Measurements from ENCODE around the gene BCAM.
"Not testable (repeated sequence)": the region's sequence is repeated elsewhere in the genome, so short reads cannot be mapped to it uniquely, and the experiment has no call there.

Gene BCAM

GRCh38 chr19:44777715-44778347, 31.1 kb upstream of the BCAM start, which contains the start of gene CBLC:
Gene CBLC (plus strand): TSS chr19:44777890. CDS start chr19:44777932, 42 bp downstream.
- TF ChIP-seq CTCF (IDR thresholded peaks at IDR 0.05; ENCODE audit: borderline replicate concordance, extremely low read depth, low read length, poor library complexity, severe bottlenecking) (no peak), EZH2 (IDR thresholded peaks at IDR 0.05; ENCODE audit: borderline replicate concordance, low read depth, low read length, severe bottlenecking) (no peak)
- no peak within 1 kb of the TSS for H3K27ac ChIP-seq (ENCODE audit: low read length)
- no peaks in the 10 kb centered on the region for H3K9me3 ChIP-seq (ENCODE audit: insufficient read depth, low read length, severe bottlenecking)
- DNase-seq (no peak), ATAC-seq (ENCODE audit: insufficient read depth, low read depth) (no peak)
- H3K36me3 ChIP-seq (ENCODE audit: insufficient read depth, low read length): no peaks in the 10 kb centered on the region
- no peaks in the 10 kb centered on the region for H3K4me1 ChIP-seq (ENCODE audit: insufficient read depth, low read length)
- H3K4me3 ChIP-seq (ENCODE audit: low read depth in 1 of 2, low read length in 2 of 2): no peak within 1 kb of the TSS
- H3K27me3 ChIP-seq (ENCODE audit: insufficient read depth, low read length, poor library complexity): no peaks in the 10 kb centered on the region
- H4K20me1 ChIP-seq (ENCODE audit: insufficient read depth, low read length): no peaks in the 10 kb centered on the region
- no peaks in the 10 kb centered on the region for H3K79me2 ChIP-seq (ENCODE audit: insufficient read depth, low read length)
- H3K9ac ChIP-seq (ENCODE audit: low read depth, low read length): no peak within 1 kb of the TSS
- H3K4me2 ChIP-seq (ENCODE audit: insufficient read depth, low read length): no peak within 1 kb of the TSS
- H2AFZ ChIP-seq (ENCODE audit: low read depth, low read length): no peak within 1 kb of the TSS

- no peaks in the 10 kb centered on the region for H3K4me1 ChIP-seq (ENCODE audit: insufficient read depth, low read length)
- DNase-seq (no peak), ATAC-seq (ENCODE audit: insufficient read depth, low read depth) (no peak)
- TF ChIP-seq CTCF (IDR thresholded peaks at IDR 0.05; ENCODE audit: borderline replicate concordance, extremely low read depth, low read length, poor library complexity, severe bottlenecking): no peak
- no peak for TF ChIP-seq EZH2 (IDR thresholded peaks at IDR 0.05; ENCODE audit: borderline replicate concordance, low read depth, low read length, severe bottlenecking)
- no peak overlapping the region for H2AFZ ChIP-seq (ENCODE audit: low read depth, low read length)
- no peaks in the 10 kb centered on the region for H3K9me3 ChIP-seq (ENCODE audit: insufficient read depth, low read length, severe bottlenecking)
- no peaks in the 10 kb centered on the region for H3K36me3 ChIP-seq (ENCODE audit: insufficient read depth, low read length)
- H4K20me1 ChIP-seq (ENCODE audit: insufficient read depth, low read length): no peaks in the 10 kb centered on the region
- no peaks in the 10 kb centered on the region for H3K79me2 ChIP-seq (ENCODE audit: insufficient read depth, low read length)
- H3K9ac ChIP-seq (ENCODE audit: low read depth, low read length): no peak overlapping the region
- no peaks in the 10 kb centered on the region for H3K27me3 ChIP-seq (ENCODE audit: insufficient read depth, low read length, poor library complexity)
- no peak overlapping the region for H3K4me3 ChIP-seq (ENCODE audit: low read depth in 1 of 2, low read length in 2 of 2)
- no peak overlapping the region for H3K27ac ChIP-seq (ENCODE audit: low read length)
- H3K4me2 ChIP-seq (ENCODE audit: insufficient read depth, low read length): no peak overlapping the region
Measured at GRCh38 chr19:44779150-44779549, 29.8 kb upstream of the BCAM start.

GRCh38 chr19:44781694-44782093, 27.2 kb upstream of the BCAM start:
- ATAC-seq (ENCODE audit: insufficient read depth, low read depth); H3K4me2 ChIP-seq (ENCODE audit: insufficient read depth, low read length); DNase-seq: not testable (repeated sequence)

GRCh38 chr19:44782729-44783128, 26.2 kb upstream of the BCAM start:
- Histone ChIP-seq H3K4me2 (ENCODE audit: insufficient read depth, low read length) (no peak overlapping the region), H2AFZ (ENCODE audit: low read depth, low read length) (no peak overlapping the region), H3K4me1 (ENCODE audit: insufficient read depth, low read length) (no peaks in the 10 kb centered on the region), H3K4me3 (ENCODE audit: low read depth in 1 of 2, low read length in 2 of 2) (no peak overlapping the region), H3K27me3 (ENCODE audit: insufficient read depth, low read length, poor library complexity) (no peaks in the 10 kb centered on the region), H3K36me3 (ENCODE audit: insufficient read depth, low read length) (no peaks in the 10 kb centered on the region), H3K27ac (ENCODE audit: low read length) (no peak overlapping the region), H3K79me2 (ENCODE audit: insufficient read depth, low read length) (no peaks in the 10 kb centered on the region), H3K9me3 (ENCODE audit: insufficient read depth, low read length, severe bottlenecking) (no peaks in the 10 kb centered on the region), H4K20me1 (ENCODE audit: insufficient read depth, low read length) (no peaks in the 10 kb centered on the region), H3K9ac (ENCODE audit: low read depth, low read length) (no peak overlapping the region)
- DNase-seq (no peak), ATAC-seq (ENCODE audit: insufficient read depth, low read depth) (no peak)
- TF ChIP-seq EZH2 (IDR thresholded peaks at IDR 0.05; ENCODE audit: borderline replicate concordance, low read depth, low read length, severe bottlenecking): no peak
- TF ChIP-seq CTCF (IDR thresholded peaks at IDR 0.05; ENCODE audit: borderline replicate concordance, extremely low read depth, low read length, poor library complexity, severe bottlenecking): no peak

More at GRCh38 chr19:44781694-44782093, 27.2 kb upstream of the BCAM start:
- not testable (repeated sequence) for H3K9me3 ChIP-seq (ENCODE audit: insufficient read depth, low read length, severe bottlenecking); H2AFZ ChIP-seq (ENCODE audit: low read depth, low read length); H3K9ac ChIP-seq (ENCODE audit: low read depth, low read length); H3K36me3 ChIP-seq (ENCODE audit: insufficient read depth, low read length); H3K4me1 ChIP-seq (ENCODE audit: insufficient read depth, low read length); H3K79me2 ChIP-seq (ENCODE audit: insufficient read depth, low read length); H3K4me3 ChIP-seq (ENCODE audit: low read depth in 1 of 2, low read length in 2 of 2); H3K27ac ChIP-seq (ENCODE audit: low read length); H4K20me1 ChIP-seq (ENCODE audit: insufficient read depth, low read length); H3K27me3 ChIP-seq (ENCODE audit: insufficient read depth, low read length, poor library complexity)
